Gastroesophageal sphincter (tissue), 3 donors: ENCODE measurements around the gene PRKAA2.

Source experiments
- CTCF ChIP-seq, 4 experiments: fragments of 200-600 bp in 2 of 4; fragments of 450-650 bp in 2 of 4; sonication (generic) in 1 of 4; IDR thresholded peaks; one replicate each; pipeline ENCODE4 v1.5.1; 2017 to 2019; ENCODE audit warnings: antibody characterized with exemption in 4 of 4, mild to moderate bottlenecking in 2 of 4, moderate library complexity in 2 of 4
- POLR2A ChIP-seq, 2 donors: fragments of 450-650 bp; IDR thresholded peaks; one replicate each; pipeline ENCODE4 v1.6.1; 2017; ENCODE audit warnings: antibody characterized with exemption in 2 of 2, mild to moderate bottlenecking in 2 of 2, moderate library complexity in 1 of 2
- POLR2AphosphoS5 ChIP-seq: sonication (generic); formaldehyde crosslinking; IDR thresholded peaks from one replicate; pipeline ENCODE4 v1.6.1; 2017; ENCODE audit warnings: antibody characterized with exemption

GRCh38 chr1:56665384-56665783 lies 20.3 kb downstream of the PRKAA2 start:
- TF ChIP-seq CTCF (IDR thresholded peaks at IDR 0.05) (no peak), POLR2A (IDR thresholded peaks at IDR 0.05) (no peak), POLR2AphosphoS5 (no peak)
